HG02623 (cell line): ENCODE data around the gene TMED1.

Experiments
- ATAC-seq: cut with Tn5 transposase; IDR thresholded peaks from one replicate; pipeline ENCODE4 v1.9.1; 2021; ENCODE audit warnings: moderate library complexity; ENCODE audit not compliant: unreplicated experiment

The TMED1 gene

DNA sequence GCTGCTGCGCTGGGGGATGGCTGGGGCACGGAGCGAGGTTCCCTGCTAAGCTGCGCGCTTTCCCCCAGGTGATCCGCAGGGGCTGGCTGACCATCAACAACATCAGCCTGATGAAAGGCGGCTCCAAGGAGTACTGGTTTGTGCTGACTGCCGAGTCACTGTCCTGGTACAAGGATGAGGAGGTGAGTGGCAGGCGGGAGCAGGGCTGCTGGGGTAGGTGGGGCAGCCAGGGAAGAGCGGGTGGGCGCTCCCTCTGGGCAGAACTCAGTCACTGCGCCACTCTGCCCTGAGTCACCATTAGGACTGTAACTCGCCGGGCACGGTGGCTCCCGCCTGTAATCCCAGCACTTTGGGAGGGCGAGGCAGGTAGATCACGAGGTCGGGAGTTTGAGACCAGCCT lies 23.8 kb downstream of the TMED1 start:
- ATAC-seq, result no peak

- ATAC-seq, result no peak
These were observed 24.5 kb downstream of the TMED1 start for GRCh38 chr19:10811391-10812111.

GRCh38 chr19:10809651-10810285 lies 26.2 kb downstream of the TMED1 start:
- no peak for ATAC-seq

- no peak for ATAC-seq
These were observed 26.9 kb downstream of the TMED1 start for GRCh38 chr19:10808937-10809649.

DNA sequence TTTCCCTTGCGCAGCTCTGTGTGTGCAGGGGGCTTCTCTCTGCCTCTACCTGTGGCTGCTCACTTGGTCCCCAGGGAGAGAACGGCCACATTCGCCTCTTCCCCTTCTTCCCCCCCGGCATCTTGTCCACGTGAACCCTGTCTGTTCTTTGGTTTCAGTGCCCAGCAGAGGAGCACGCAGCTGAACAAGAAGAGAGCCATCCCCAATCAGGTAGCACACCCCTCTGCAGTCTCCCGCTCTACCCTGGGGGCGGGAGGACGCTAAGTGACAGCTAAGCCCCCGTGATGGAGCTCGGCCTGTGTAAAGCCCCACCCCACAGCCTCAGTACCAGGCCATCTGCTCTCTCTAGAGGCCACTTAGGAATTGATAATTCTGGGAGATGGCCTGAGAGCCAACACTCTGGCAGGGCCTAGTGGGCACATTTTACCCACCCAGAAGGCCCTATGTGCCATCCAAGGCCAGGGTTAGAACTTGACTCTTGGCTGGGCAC lies 30.2 kb downstream of the TMED1 start:
- ATAC-seq, result no peak

DNA sequence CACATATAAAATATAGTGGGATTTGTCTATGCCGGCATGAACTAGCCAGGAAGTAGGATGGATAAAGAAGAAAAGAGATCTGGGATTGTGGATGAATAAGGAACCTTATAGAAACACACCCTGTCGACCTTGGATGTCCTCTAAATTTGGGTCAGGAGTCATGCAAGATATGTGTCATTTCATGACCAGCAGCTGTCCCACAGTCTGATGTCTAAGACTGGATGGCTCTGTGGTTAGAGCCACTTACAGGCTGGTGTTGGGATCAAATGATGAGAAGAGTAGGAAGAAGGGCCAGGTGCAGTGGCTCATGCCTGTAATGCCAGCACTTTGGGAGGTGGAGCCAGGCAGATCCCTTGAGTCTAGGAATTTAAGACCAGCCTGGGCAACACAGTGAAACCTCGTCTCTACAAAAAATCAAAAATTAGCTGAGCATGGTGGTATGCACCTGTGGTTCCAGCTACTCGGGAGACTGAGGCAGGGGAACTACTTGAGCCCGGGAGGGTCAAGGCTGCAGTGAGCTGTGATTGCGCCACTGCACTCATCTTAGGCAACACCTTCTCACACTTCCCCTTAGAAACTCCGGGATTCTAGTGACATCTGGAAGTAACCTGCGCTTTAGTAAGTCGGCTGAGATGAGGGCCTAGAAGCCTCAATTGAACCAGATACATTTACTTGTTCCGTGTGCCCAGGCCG lies 30.8 kb downstream of the TMED1 start:
- no peak for ATAC-seq

DNA sequence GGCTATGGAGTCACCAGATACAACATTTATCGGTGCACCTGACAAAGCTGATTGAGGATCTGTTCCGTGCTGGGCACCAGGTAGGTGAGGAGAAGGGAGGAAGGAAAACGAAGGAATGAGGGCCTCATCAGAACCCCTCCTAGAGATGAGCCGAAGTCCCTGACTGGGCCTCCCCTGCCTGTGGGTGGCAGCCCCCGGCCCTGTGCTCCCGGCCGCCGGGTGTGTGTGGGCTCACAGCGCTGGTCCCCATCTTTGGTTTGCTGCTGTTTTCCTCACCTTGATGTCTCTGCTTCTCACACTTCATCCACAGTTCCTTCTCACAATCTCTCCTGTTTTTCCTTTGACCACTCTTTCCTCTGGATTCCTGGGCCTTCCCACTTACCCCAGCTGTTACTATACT lies 32.8 kb downstream of the TMED1 start:
- ATAC-seq, result no peak

DNA sequence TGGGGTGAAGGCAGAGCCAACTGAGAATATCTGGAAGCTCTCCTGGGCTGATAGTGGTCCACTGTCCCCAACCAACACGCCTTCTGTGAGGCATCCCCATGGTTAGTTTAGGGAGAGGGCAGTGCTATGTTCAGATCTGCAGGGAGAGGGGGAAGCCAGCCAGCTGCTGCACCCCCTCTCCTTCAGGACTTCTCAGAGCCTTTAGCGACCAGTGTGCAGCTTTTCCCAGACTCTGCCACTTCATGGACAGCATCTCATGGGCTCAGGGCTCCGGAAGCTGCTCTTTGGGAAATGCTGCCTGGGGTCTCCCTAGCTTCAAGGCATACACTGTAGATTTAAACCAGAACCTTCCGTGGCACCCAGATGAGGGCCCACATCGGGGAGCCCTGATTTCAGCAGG lies 33.5 kb downstream of the TMED1 start:
- ATAC-seq, result no peak

DNA sequence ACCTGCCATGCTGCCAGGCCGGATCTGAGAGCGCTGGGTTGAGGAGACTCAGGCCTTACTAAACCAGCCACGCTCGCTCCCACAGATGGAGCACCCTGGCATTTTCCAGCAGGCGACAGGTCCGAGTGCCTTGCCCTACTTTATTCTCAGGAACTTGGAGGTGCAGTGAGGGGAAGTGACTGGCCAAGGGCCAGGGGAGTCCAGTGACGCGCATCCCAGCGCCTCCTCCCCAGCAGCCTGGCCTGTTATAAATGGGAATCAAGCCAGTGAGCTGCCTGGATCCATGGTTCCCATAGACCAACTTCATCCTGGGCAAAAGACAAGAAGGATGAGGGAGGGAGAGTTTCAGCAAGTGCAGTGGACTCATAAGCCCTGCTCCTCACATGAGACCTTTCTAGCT lies 35.5 kb downstream of the TMED1 start:
- ATAC-seq, result no peak

DNA sequence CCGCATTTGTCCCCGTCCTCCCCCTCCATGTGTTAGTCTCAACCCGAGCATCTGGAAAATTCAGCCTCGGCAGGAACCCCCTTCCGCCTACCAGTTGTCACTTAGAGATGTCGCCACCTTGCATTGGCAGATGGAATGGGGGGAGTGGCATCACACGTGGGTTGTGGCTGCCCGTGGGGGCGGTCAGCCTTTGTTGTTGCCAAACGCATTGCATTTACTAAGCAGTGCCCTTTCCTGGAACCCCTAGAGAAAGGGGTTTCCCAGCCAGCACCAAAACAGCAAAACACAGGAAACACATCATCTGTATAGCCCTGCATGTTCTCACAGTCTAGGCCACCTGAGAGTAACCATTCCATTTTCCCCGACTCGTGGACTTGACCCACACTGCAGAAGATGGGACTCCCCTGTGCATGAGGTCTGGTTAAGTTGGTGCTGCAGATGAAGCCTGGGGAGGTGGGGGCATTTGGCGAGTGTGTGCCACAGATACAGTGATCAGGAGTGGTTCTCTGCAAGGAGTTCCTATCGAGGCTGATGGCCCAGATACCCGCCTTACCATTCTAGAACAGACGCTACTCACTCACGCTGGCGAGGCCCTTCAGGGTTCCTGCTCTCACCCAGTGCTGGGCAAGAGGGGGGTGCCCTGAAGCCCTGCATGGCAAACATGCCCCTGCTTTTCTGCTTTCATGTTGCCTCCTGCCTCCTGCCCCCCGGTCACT lies 38.3 kb downstream of the TMED1 start:
- ATAC-seq, result no peak

GRCh38 chr19:10797078-10797477 lies 38.9 kb downstream of the TMED1 start:
- ATAC-seq, result no peak

- no peak for ATAC-seq
These were observed 39.4 kb downstream of the TMED1 start for GRCh38 chr19:10796653-10797052.

DNA sequence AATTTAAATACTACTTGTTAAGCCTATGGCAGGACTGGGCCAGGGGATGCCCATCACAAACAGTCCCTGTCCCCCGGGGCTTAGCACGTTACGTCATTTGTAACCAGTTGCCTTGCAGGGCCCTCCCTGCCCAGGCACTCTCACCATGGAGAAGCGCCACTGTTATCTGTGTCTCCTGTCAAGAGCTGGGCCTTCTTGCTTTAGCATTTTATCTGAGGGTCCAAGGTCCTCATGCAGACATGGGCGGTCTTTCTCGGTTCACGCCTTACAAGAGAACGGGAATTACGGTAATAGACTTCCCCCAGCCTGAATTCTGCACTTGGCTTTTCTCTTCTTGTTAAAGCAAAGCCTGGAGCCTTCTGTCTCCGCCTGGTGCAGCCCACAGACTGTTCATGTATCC lies 46.1 kb downstream of the TMED1 start:
- no peak for ATAC-seq

DNA sequence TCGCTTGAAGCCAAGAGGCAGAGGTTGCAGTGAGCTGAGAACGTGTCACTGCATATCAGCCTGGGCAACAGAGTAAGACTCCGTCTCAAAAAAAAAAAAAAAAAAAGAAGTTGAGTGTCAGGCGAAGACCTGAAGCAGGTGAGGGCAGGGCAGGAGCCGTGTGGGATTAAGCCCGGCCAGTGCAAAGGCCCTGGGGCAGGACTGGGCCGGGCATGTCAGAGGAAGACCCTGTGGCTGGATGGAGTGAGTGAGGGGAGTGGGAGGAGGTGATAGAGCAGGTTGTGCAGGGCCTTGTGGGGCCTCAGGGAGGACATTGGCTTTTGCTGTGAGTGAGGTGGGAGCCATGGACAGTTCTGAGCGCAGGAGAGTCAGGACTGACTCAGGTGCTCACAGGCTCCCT lies 47.9 kb downstream of the TMED1 start:
- no peak for ATAC-seq

- no peak for ATAC-seq
These were observed 51.8 kb downstream of the TMED1 start for GRCh38 chr19:10784257-10784656.

DNA sequence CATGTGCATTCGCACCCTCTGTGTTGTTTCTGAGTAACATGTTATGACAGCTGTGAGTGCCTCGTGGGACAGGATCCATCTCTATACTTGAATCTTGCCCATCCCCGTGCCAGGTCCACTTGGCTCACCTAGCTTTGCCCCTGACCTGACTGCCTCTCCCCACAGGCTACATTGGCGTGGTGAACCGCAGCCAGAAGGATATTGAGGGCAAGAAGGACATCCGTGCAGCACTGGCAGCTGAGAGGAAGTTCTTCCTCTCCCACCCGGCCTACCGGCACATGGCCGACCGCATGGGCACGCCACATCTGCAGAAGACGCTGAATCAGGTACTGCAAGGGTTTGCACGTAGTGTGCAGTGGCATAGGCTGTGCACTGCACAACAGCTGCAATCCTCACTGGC lies 53.2 kb downstream of the TMED1 start:
- no peak for ATAC-seq
